Loucy (cell line): Measurements from ENCODE around the gene GSK3B.

Source experiments
- H2AFZ ChIP-seq: fragments of 200-600 bp; sonication (generic); 2 replicates; pipeline ENCODE4 v1.6.0; 2016; ENCODE audit warnings: antibody characterized with exemption, mild to moderate bottlenecking, low read length, moderate library complexity
- H3F3A ChIP-seq: fragments of 200-600 bp; 2 replicates; pipeline ENCODE4 v1.6.0; 2016; ENCODE audit warnings: antibody characterized with exemption, low read depth, mild to moderate bottlenecking
- H3K27me3 ChIP-seq: fragments of 200-600 bp; sonication (generic); 2 replicates; pipeline ENCODE4 v1.6.1; 2014; ENCODE audit warnings: low read length, mild to moderate bottlenecking; ENCODE audit not compliant: insufficient read depth, poor library complexity, severe bottlenecking
- H3K36me3 ChIP-seq: fragments of 200-600 bp; sonication (generic); 2 replicates; pipeline ENCODE4 v1.6.1; 2016; ENCODE audit warnings: low read length; ENCODE audit not compliant: insufficient read depth
- H3K4me1 ChIP-seq: fragments of 200-600 bp; sonication (generic); 2 replicates; pipeline ENCODE4 v1.5.1; 2014; ENCODE audit warnings: low read length, mild to moderate bottlenecking; ENCODE audit not compliant: insufficient read depth, poor library complexity, severe bottlenecking
- H3K4me2 ChIP-seq: fragments of 200-600 bp; sonication (generic); 2 replicates; pipeline ENCODE4 v1.6.0; 2014; ENCODE audit warnings: antibody characterized with exemption, low read length, low read depth, mild to moderate bottlenecking; ENCODE audit not compliant: poor library complexity, severe bottlenecking
- H3K4me3 ChIP-seq: fragments of 200-600 bp; sonication (generic); 2 replicates; pipeline ENCODE4 v1.5.1; 2014; ENCODE audit warnings: low read length, mild to moderate bottlenecking, mixed read lengths; ENCODE audit not compliant: poor library complexity, severe bottlenecking
- H3K79me2 ChIP-seq: fragments of 200-600 bp; sonication (generic); 2 replicates; pipeline ENCODE4 v1.6.1; 2014; ENCODE audit warnings: low read length; ENCODE audit not compliant: insufficient read depth
- H3K9ac ChIP-seq: fragments of 200-600 bp; sonication (generic); 2 replicates; pipeline ENCODE4 v1.6.0; 2014; ENCODE audit warnings: mild to moderate bottlenecking, low read depth, low read length, moderate library complexity; ENCODE audit not compliant: poor library complexity, severe bottlenecking
- H3K9me2 ChIP-seq: fragments of 200-600 bp; sonication (generic); replicated peaks from 2 replicates; pipeline ENCODE4 v1.6.1; 2016; ENCODE audit warnings: low read depth, low read length, mixed read lengths
- H3K9me3 ChIP-seq: fragments of 200-600 bp; sonication (generic); 2 replicates; pipeline ENCODE4 v1.6.1; 2014; ENCODE audit warnings: mild to moderate bottlenecking, antibody characterized with exemption, low read length, low read depth; ENCODE audit not compliant: insufficient read depth
- H4K20me1 ChIP-seq: fragments of 200-600 bp; sonication (generic); 2 replicates; pipeline ENCODE4 v1.6.0; 2014; ENCODE audit warnings: antibody characterized with exemption, low read length, mild to moderate bottlenecking; ENCODE audit not compliant: insufficient read depth, poor library complexity, severe bottlenecking
- CTCF ChIP-seq: fragments of 200-600 bp; sonication (generic); conservative IDR thresholded peaks from 2 replicates; pipeline ENCODE4 v1.5.1; 2014; ENCODE audit warnings: mild to moderate bottlenecking, antibody characterized with exemption, low read length
- EZH2phosphoT487 ChIP-seq: fragments of 200-600 bp; IDR thresholded peaks from 2 replicates; pipeline ENCODE4 v1.6.1; 2018; ENCODE audit warnings: antibody characterized with exemption, mild to moderate bottlenecking, moderate library complexity, borderline replicate concordance

Gene GSK3B

GRCh38 chr3:119815716-119816115 lies 278.5 kb downstream of the GSK3B start:
- Histone ChIP-seq H3F3A (no peaks in the 10 kb centered on the region), H2AFZ (no peak overlapping the region), H3K79me2 (no peaks in the 10 kb centered on the region), H3K4me3 (no peak overlapping the region), H3K27me3 (no peaks in the 10 kb centered on the region), H4K20me1 (no peaks in the 10 kb centered on the region), H3K9ac (no peak overlapping the region), H3K36me3 (no peaks in the 10 kb centered on the region), H3K4me1 (no peaks in the 10 kb centered on the region), H3K4me2 (no peak overlapping the region), H3K9me2 (no peaks in the 10 kb centered on the region), H3K9me3 (no peaks in the 10 kb centered on the region)
- TF ChIP-seq CTCF (no peak), EZH2phosphoT487 (no peak)

DNA sequence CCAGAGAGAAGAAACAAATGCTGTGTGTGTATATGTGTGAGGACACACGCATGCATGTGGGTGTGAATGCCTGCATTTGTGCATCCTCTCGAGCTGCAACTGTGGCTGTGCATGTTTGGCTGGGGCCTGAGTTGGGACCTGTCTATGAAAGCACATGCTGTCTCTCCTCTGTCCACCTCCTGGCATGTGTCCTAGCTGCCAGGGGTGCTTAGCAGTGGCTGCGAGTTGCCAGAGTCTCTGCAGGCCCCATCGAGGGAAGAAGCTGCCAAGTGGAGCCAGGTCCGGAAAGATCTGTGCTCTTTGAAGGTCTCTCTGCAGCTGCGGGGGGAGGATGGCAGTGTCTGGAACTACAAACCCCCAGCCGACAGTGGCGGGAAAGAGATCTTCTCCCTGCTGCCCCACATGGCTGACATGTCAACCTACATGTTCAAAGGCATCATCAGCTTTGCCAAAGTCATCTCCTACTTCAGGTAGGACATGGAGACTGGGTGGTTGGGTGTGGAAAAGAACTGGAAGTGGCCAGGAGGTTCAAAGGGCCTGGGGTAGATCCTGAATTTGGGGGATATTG lies 281.7 kb downstream of the GSK3B start:
- no peak overlapping the region for H3K4me2 ChIP-seq
- H3K9me2 ChIP-seq: no peaks in the 10 kb centered on the region
- no peak for TF ChIP-seq CTCF
- no peak for TF ChIP-seq EZH2phosphoT487
- no peak overlapping the region for H3K4me3 ChIP-seq
- H3F3A ChIP-seq: no peaks in the 10 kb centered on the region
- H3K36me3 ChIP-seq: no peaks in the 10 kb centered on the region
- H3K27me3 ChIP-seq: no peaks in the 10 kb centered on the region
- H3K79me2 ChIP-seq: no peaks in the 10 kb centered on the region
- H3K4me1 ChIP-seq: no peaks in the 10 kb centered on the region
- H3K9ac ChIP-seq: no peak overlapping the region
- H3K9me3 ChIP-seq: no peaks in the 10 kb centered on the region
- H4K20me1 ChIP-seq: no peaks in the 10 kb centered on the region
- H2AFZ ChIP-seq: no peak overlapping the region

- TF ChIP-seq CTCF (no peak), EZH2phosphoT487 (no peak)
These were observed 284.2 kb downstream of the GSK3B start for GRCh38 chr3:119810018-119810435.

More at GRCh38 chr3:119810018-119810435, 284.2 kb downstream of the GSK3B start:
- H3K9ac ChIP-seq: no peak overlapping the region
- no peaks in the 10 kb centered on the region for H3K36me3 ChIP-seq
- no peaks in the 10 kb centered on the region for H3K9me3 ChIP-seq
- H3K9me2 ChIP-seq: no peaks in the 10 kb centered on the region
- no peak overlapping the region for H3K4me2 ChIP-seq
- H3K4me1 ChIP-seq: no peaks in the 10 kb centered on the region
- no peak overlapping the region for H3K4me3 ChIP-seq
- H2AFZ ChIP-seq: no peak overlapping the region
- no peaks in the 10 kb centered on the region for H3F3A ChIP-seq
- H3K79me2 ChIP-seq: no peaks in the 10 kb centered on the region
- H3K27me3 ChIP-seq: no peaks in the 10 kb centered on the region
- no peaks in the 10 kb centered on the region for H4K20me1 ChIP-seq
